ACC112 (cell line): ENCODE results near the gene IL12RB1.
A peak's percentile ranks its signal among the peaks of the same experiment; 100 is the strongest.

Experiments
- H2AFZ ChIP-seq: fragments of 200-600 bp; sonication (generic); one replicate; pipeline ENCODE4 v1.6.0; 2017; ENCODE audit warnings: antibody characterized with exemption, low read length; ENCODE audit not compliant: unreplicated experiment
- H3K27ac ChIP-seq: fragments of 200-600 bp; sonication (generic); 2 replicates; pipeline ENCODE4 v1.5.1; 2014; ENCODE audit warnings: low read depth, mild to moderate bottlenecking, antibody characterized with exemption, low read length, moderate library complexity
- H3K27me3 ChIP-seq: fragments of 200-600 bp; sonication (generic); 2 replicates; pipeline ENCODE4 v1.6.1; 2014; ENCODE audit warnings: mild to moderate bottlenecking, antibody characterized with exemption, low read length, moderate library complexity, mixed read lengths; ENCODE audit not compliant: insufficient read depth
- H3K36me3 ChIP-seq: fragments of 200-600 bp; sonication (generic); 2 replicates; pipeline ENCODE4 v1.6.1; 2016; ENCODE audit warnings: mild to moderate bottlenecking, antibody characterized with exemption, low read length, moderate library complexity, mixed read lengths; ENCODE audit not compliant: insufficient read depth
- H3K4me1 ChIP-seq: fragments of 200-600 bp; sonication (generic); one replicate; pipeline ENCODE4 v1.6.1; 2016; ENCODE audit warnings: low read length, mixed read lengths; ENCODE audit not compliant: insufficient read depth, unreplicated experiment, control insufficient read depth
- H3K4me3 ChIP-seq: fragments of 200-600 bp; sonication (generic); 2 replicates; pipeline ENCODE4 v1.5.1; 2014; ENCODE audit warnings: mild to moderate bottlenecking, low read depth, low read length
- H3K79me2 ChIP-seq: fragments of 200-600 bp; sonication (generic); one replicate; pipeline ENCODE4 v1.6.0; 2016; ENCODE audit warnings: low read length; ENCODE audit not compliant: control insufficient read depth, unreplicated experiment, insufficient read depth

IL12RB1 gene

DNA sequence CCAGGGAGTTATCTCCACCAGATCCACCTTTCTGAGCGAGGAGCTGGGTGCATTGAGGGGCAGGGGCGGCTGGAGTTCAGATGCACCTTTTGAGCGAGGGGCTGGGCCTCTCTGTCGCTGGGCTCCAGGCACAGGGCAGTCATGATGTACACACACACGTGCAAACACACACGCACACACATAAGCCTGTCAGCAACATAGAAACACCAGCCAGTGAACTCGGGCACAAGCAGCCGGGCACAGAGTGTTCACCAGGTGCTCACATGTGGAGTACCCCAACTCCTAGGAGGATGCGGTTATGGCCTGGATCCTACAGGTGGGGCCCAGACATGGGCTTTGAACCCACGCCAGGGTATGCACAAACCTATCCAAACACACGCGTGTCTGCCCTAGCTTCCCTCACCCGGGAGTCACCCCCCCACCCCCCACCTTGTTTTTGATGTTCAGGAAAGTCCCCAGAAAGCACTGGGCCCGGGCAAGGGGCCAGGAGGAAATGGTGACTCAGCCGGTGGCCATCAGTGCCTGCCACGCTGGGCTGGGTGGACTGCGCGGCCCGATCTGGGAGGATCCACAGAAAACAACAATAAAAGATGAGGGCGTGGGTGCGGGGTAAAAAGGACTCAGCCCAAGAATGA, 65.5 kb downstream of the IL12RB1 start:
- Histone ChIP-seq H3K27me3 (no peaks in the 10 kb centered on the region), H3K79me2 (no peaks in the 10 kb centered on the region), H3K4me1 (peaks cover 44% of the 10 kb centered on the region), H3K36me3 (no peaks in the 10 kb centered on the region), H3K27ac (peak overlapping the region; percentile 77), H3K4me3 (no peak overlapping the region), H2AFZ (no peak overlapping the region)

DNA sequence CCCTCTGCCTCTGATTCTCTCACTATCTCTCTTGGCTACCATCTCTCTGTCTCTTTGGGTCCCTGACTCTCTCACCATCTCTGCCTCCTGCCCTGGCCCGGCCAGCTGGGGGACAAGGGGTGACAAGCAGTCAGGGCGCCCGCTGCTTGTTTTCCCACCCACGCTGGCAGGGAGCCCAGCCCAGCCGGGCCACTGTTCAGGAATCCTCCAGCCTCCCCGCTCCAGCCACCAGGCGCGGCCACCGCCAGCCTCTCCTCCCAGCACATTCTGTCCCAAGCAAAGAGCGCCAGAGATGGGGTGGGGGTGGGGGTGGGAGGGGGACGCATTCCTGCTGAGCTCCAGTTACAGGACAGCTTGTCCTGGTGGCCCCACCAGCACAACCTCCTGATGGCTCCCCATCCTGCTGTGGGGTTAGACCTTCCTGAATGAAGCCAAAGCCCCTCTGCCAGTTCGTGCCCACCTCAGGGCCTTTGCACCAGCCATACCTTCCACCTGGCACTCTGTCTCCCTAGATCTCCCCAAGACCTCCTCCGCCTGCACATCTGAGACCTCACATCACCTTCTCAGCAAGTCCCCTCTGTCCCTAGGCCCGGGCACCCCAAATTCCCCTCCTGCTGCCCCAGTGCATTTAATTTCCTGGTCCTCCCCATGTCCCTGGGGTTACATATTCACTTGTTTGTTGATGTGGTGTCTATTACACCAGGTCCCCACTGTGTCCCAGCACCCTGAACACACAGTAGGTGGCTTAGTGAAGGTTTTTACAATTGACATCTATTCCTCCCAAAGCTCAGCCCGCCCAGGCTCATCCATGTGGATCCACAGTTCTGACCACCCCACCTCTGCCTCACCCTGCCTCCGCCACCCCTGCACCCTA, 66.3 kb downstream of the IL12RB1 start:
- H3K27me3 ChIP-seq: no peaks in the 10 kb centered on the region
- no peaks in the 10 kb centered on the region for H3K79me2 ChIP-seq
- H3K4me3 ChIP-seq: 0 out of 2 replicates have a peak overlapping the region, but pooled peaks have one; percentile 16
- peaks cover 44% of the 10 kb centered on the region for H3K4me1 ChIP-seq
- peak overlapping the region; percentile 45 for H2AFZ ChIP-seq
- H3K27ac ChIP-seq: peak overlapping the region; percentile 68
- H3K36me3 ChIP-seq: no peaks in the 10 kb centered on the region

DNA sequence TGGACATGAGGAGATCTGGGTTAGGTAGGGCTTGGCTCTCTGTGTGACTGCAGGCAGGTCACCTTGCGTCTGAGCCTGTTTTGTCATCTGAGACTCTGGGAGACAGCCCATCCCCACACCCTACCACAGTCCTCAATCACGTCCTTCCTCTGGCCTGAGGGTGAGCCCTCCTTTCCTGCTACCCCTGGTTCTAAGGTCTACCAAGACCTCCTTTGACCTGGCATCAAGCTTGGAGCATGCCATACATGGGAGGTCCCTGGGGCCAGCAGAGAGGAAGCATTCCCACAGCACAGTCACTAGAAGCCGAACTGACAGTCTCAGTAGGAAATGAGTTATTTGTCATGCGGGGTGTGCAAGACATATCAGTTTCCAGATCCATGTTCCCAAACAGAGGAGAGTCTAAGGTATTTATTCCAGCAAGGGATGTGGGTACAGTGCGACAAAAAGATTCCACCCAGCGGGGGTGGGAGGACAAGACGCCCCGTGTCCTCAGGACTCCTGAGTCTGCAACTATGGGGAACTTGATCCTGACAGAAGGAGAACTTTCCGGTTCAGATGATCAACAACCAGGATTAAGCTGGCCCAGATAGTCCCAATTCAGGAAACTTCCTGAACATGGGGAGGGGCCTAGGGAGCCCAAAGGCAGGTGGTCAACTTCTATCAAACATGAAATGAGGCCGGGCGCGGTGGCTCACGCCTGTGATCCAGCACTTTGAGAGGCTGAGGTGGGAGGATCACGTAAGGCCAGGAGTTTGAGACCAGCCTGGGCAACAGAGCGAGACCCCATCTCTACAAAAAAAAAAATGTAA, 69.3 kb downstream of the IL12RB1 start:
- H3K4me1 ChIP-seq: peaks cover 38% of the 10 kb centered on the region
- H3K4me3 ChIP-seq: no peak overlapping the region
- no peaks in the 10 kb centered on the region for H3K79me2 ChIP-seq
- H2AFZ ChIP-seq: no peak overlapping the region
- peak overlapping the region; percentile 58 for H3K27ac ChIP-seq
- H3K36me3 ChIP-seq: peaks cover 6% of the 10 kb centered on the region; the same call in 1 of the 2 replicates
- H3K27me3 ChIP-seq: no peaks in the 10 kb centered on the region

DNA sequence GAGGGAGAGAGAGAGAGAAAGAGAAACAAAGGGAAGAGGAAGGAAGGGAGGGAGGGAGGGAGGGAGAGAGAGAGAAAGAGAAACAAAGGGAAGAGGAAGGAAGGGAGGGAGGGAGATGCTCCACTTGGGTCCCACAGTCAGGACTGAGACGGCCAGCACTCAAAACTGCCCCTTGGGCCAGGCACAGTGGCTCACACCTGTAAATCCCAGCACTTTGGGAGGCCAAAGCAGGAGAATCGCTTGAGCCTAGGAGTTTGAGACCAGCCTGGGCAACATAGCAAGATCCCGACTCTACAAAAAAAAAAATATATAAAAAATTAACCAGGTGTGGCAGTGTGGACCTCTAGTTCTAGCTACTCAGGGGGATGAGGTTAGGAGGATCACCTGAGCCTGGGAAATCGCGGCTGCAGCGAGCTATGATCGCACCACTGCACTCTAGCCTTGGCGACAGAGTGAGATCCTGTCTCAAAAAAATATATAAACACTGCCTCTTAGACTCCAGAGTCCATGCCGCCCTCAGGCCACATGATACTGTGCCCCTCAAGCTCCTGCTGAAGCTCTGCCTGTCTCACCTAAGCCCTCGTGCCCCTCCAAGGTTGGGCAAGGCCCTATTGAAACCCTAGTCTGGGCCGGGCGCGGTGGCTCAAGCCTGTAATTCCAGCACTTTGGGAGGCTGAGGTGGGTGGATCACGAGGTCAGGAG, 70.4 kb downstream of the IL12RB1 start:
- H3K79me2 ChIP-seq: no peaks in the 10 kb centered on the region
- H3K4me1 ChIP-seq: peaks cover 28% of the 10 kb centered on the region
- H3K27ac ChIP-seq: no peak overlapping the region
- no peak overlapping the region for H2AFZ ChIP-seq
- no peak overlapping the region for H3K4me3 ChIP-seq
- peaks cover 6% of the 10 kb centered on the region; the same call in 1 of the 2 replicates for H3K36me3 ChIP-seq
- no peaks in the 10 kb centered on the region for H3K27me3 ChIP-seq

DNA sequence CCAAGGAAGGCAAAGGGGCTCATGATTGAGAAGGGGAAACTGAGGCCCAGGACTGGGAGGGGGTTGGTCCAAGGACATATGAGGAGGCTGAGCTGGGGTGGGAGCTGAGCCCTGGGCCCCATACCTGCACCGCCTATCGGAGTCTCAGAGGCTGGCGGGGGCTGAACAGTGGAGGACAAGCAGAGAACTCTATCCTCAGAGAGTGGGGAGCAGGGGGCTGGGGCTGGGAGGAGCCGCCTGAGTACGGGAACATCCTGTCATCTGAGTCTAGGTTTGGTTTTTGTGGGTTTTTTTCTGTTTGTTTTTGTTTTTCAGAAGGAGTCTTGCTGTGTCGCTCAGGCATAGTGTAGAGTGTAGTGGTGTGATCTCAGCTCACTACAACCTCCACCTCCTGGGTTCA, 72.5 kb downstream of the IL12RB1 start:
- no peak overlapping the region for H2AFZ ChIP-seq
- peaks cover 6% of the 10 kb centered on the region; the same call in 1 of the 2 replicates for H3K36me3 ChIP-seq
- H3K27me3 ChIP-seq: no peaks in the 10 kb centered on the region
- no peaks in the 10 kb centered on the region for H3K79me2 ChIP-seq
- no peak overlapping the region for H3K27ac ChIP-seq
- H3K4me3 ChIP-seq: no peak overlapping the region
- H3K4me1 ChIP-seq: peaks cover 14% of the 10 kb centered on the region

DNA sequence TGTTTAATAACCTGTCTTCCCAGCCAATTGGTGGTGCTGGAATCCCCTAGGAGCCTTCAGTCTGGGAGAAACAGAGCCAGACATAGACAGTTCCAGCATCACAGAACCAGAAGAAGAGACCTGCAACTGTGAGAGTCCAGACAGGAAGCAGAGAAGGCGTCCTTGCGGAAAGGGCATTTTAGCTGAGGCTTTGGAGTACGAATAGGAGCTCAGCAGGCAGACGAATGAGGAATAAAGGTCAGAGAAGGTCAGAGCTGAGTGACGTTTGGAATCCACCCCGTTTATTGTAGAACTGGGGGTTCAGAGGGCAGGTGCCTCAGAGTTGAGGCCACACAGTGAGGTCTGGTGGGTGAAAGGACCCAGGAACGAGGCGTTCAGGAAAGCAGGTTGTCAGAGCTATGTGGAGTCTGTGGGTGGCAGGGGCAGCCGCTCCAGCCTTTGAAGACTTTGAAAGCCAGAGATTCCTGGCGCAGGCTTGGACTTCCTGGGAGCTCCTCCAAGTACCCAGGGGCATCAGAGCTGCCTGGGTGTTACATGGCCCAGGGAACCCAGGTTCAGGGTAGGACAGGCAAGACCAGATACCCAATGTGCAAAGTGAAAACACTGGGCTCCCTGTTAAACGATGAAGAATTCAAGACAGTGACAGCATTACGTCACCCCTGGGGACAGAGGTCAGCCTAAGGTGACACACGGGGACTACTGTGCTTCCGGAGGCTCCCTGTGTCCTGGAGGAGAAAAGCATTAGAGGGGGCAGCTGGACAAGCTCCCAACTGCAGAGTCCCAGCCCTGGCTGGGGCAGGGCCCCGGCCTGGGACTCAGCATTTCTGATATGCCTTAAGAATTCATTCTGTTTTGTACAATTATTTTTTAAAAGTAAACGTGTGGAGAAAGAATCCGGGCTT, 73.3 kb downstream of the IL12RB1 start:
- H3K27me3 ChIP-seq: no peaks in the 10 kb centered on the region
- no peak overlapping the region for H3K4me3 ChIP-seq
- H3K36me3 ChIP-seq: peaks cover 6% of the 10 kb centered on the region; the same call in 1 of the 2 replicates
- H3K79me2 ChIP-seq: peaks cover 4% of the 10 kb centered on the region
- no peak overlapping the region for H3K27ac ChIP-seq
- peaks cover 18% of the 10 kb centered on the region for H3K4me1 ChIP-seq
- no peak overlapping the region for H2AFZ ChIP-seq

DNA sequence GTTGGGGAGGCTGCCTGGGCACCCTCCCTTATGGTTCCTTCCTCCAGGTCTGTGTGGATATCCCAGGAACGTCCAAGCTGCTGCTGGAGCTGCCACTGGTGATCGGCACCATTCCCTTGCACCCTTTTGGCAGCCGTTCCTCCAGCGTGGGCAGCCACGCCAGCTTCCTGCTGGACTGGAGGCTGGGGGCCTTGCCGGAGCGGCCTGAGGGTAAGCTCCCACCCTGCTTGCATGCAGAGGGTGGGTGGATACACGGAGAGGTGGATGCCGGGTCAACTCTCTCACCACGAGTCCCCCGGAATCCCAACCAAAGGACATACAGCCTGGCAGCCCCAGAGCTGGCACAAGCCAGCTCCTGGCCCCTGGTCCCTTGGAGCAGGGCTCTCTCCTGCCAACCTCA, 76.6 kb downstream of the IL12RB1 start:
- no peak overlapping the region for H2AFZ ChIP-seq
- H3K4me3 ChIP-seq: no peak overlapping the region
- H3K27me3 ChIP-seq: no peaks in the 10 kb centered on the region
- H3K36me3 ChIP-seq: peaks cover 6% of the 10 kb centered on the region; the same call in 1 of the 2 replicates
- no peak overlapping the region for H3K27ac ChIP-seq
- peaks cover 5% of the 10 kb centered on the region for H3K79me2 ChIP-seq
- peaks cover 10% of the 10 kb centered on the region for H3K4me1 ChIP-seq

DNA sequence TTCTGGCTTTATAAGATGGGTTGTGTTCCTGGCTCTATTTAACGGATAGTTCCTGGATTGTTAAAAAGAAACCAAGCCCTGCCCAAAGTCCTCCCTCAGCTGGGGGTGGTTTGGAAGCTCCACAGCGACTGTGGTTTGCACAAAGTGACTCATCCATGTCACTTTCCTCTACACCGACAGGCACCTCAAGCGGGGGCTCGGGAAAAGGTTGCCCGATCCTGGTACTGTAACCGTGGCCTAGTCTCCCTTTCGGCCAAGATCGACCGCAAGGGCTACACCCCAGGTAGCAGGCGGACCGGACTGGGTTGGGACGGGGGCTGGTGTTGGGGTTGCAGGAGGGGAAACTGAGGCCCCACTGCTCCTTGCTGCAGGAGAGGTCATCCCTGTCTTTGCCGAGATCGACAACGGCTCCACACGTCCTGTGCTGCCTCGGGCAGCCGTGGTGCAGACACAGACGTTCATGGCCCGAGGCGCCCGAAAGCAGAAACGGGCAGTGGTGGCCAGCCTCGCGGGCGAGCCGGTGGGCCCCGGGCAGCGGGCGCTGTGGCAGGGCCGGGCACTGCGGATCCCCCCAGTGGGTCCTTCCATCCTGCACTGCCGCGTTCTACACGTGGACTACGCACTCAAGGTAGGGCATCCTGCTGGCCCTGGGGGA, 77.2 kb downstream of the IL12RB1 start:
- Histone ChIP-seq H2AFZ (no peak overlapping the region), H3K4me1 (peaks cover 10% of the 10 kb centered on the region), H3K27ac (no peak overlapping the region), H3K79me2 (peaks cover 5% of the 10 kb centered on the region), H3K27me3 (no peaks in the 10 kb centered on the region), H3K36me3 (peaks cover 6% of the 10 kb centered on the region; the same call in 1 of the 2 replicates), H3K4me3 (peak overlapping the region; percentile 74)
